A673 (cell line): ENCODE measurements around the gene CABP4. TPM values are rescaled to one million over a fixed set of nuclear protein-coding genes. Genes with fewer than 3 reads are reported as not detected.

Source experiments
- BruUV-seq: library from RNA; stranded (reverse); fragments of 400-500 nt; replicated peaks from 2 replicates; lab custom pipeline; 2021; lab: Mats Ljungman, UMichigan
- CTCF ChIA-PET: fragments of 300-600 bp; sonication (Branson Sonifier 250); formaldehyde crosslinking; loops from one replicate; lab custom pipeline; 2022; ENCODE audit warnings: antibody characterized with exemption; lab: Charles Lee
- POLR2A ChIA-PET: fragments of 300-600 bp; sonication (Branson Sonifier 250); formaldehyde crosslinking; loops from one replicate; lab custom pipeline; 2022; ENCODE audit warnings: antibody characterized with exemption; ENCODE audit not compliant: low non-redundant PET; lab: Charles Lee
- DNase-seq: peaks from one replicate; pipeline ENCODE4 v3.0.0-alpha.2; 2015; ENCODE audit warnings: low spot score
- H3K27ac ChIP-seq: fragments of 200-600 bp; sonication (generic); 2 replicates; pipeline ENCODE4 v1.5.1; 2016; ENCODE audit warnings: mixed run types, low read depth, mild to moderate bottlenecking, mixed read lengths, antibody characterized with exemption, low read length; ENCODE audit not compliant: poor library complexity, severe bottlenecking
- H3K27me3 ChIP-seq: fragments of 200-600 bp; sonication (generic); replicated peaks from 2 replicates; pipeline ENCODE4 v1.6.1; 2017; ENCODE audit warnings: mixed run types, low read depth, mild to moderate bottlenecking, mixed read lengths, antibody characterized with exemption, low read length; ENCODE audit not compliant: insufficient read depth, poor library complexity
- H3K36me3 ChIP-seq: fragments of 200-600 bp; sonication (generic); 2 replicates; pipeline ENCODE4 v1.6.1; 2016; ENCODE audit warnings: mixed run types, mild to moderate bottlenecking, mixed read lengths, antibody characterized with exemption, low read length; ENCODE audit not compliant: insufficient read depth, poor library complexity, severe bottlenecking
- H3K4me1 ChIP-seq: fragments of 200-600 bp; sonication (generic); 2 replicates; pipeline ENCODE4 v1.6.1; 2017; ENCODE audit warnings: mixed run types, mild to moderate bottlenecking, mixed read lengths, antibody characterized with exemption, low read length; ENCODE audit not compliant: insufficient read depth, poor library complexity, severe bottlenecking
- H3K4me3 ChIP-seq: fragments of 200-600 bp; sonication (generic); 2 replicates; pipeline ENCODE4 v1.5.1; 2016; ENCODE audit warnings: low read depth, mixed run types, mild to moderate bottlenecking, mixed read lengths, low read length; ENCODE audit not compliant: poor library complexity, severe bottlenecking
- H3K9me3 ChIP-seq: fragments of 200-600 bp; sonication (generic); 2 replicates; pipeline ENCODE4 v1.6.1; 2016; ENCODE audit warnings: mixed run types, low read depth, mild to moderate bottlenecking, mixed read lengths, antibody characterized with exemption, low read length; ENCODE audit not compliant: poor library complexity, severe bottlenecking
- CTCF ChIP-seq: fragments of 300-800, 200-600 bp; sonication (generic); conservative IDR thresholded peaks from 2 replicates; pipeline ENCODE4 v1.5.1; 2017; ENCODE audit warnings: low read depth, mild to moderate bottlenecking, antibody characterized with exemption, low read length, moderate library complexity, mixed read lengths
- EZH2 ChIP-seq: fragments of 200-600 bp; sonication (generic); IDR thresholded peaks from 2 replicates; pipeline ENCODE4 v1.6.1; 2017; ENCODE audit warnings: borderline replicate concordance, low read depth, mild to moderate bottlenecking, mixed read lengths, antibody characterized with exemption, low read length; ENCODE audit not compliant: poor library complexity, severe bottlenecking
- intact Hi-C: fragments of 100-400 bp; cut with micrococcal nuclease; formaldehyde crosslinking; loops from one replicate; pipeline ENCODE4 v1.10.0; 2022; ENCODE audit not compliant: unreplicated experiment
- total RNA-seq: library from RNA; stranded (reverse); gene quantifications from 2 replicates; pipeline ENCODE4 v1.2.3, GENCODE V29; 2021

The CABP4 gene
- total RNA-seq, 1 experiment from 2014 or later: not detected

- no TSS peak for BruUV-seq
- Histone ChIP-seq H3K9me3 (no peaks in the 10 kb centered on the region), H3K27me3 (no peaks in the 10 kb centered on the region), H3K36me3 (peaks cover 18% of the 10 kb centered on the region), H3K27ac (no peak overlapping the region), H3K4me1 (peaks cover 5% of the 10 kb centered on the region), H3K4me3 (no peak overlapping the region)
- DNase-seq: no peak
- ChIA-PET POLR2A (interaction anchor here (0.6 kb wide), 1 partner anchor 20 kb away, joined by 7 read pairs; no protein-coding TSS in a partner anchor), CTCF (interaction anchor here (0.6 kb wide), 1 partner anchor 142 kb away, joined by 7 read pairs; the partner anchor contains the start of gene GSTP1)
- TF ChIP-seq EZH2 (no peak), CTCF (no peak)
- intact Hi-C loops: no loop called here
These were observed 14.0 kb upstream of the CABP4 start for GRCh38 chr11:67441098-67441563.

GRCh38 chr11:67441731-67442351 is 13.3 kb upstream of the CABP4 start:
- no peak for TF ChIP-seq EZH2
- TF ChIP-seq CTCF: no peak
- Histone ChIP-seq H3K27ac (no peak overlapping the region), H3K9me3 (no peaks in the 10 kb centered on the region), H3K36me3 (peaks cover 18% of the 10 kb centered on the region), H3K4me3 (peak overlapping the region; percentile 80), H3K27me3 (no peaks in the 10 kb centered on the region), H3K4me1 (peaks cover 5% of the 10 kb centered on the region)
- TSS peak; percentile 55 for BruUV-seq
- POLR2A ChIA-PET: no interaction called here
- intact Hi-C loops: no loop called here
- CTCF ChIA-PET: interaction anchor here (0.6 kb wide), 1 partner anchor 142 kb away, joined by 7 read pairs; the partner anchor contains the start of gene GSTP1
- DNase-seq: no peak

GRCh38 chr11:67442504-67443404 is 12.4 kb upstream of the CABP4 start:
- no peak for TF ChIP-seq EZH2
- TF ChIP-seq CTCF: no peak
- Histone ChIP-seq H3K27me3 (no peaks in the 10 kb centered on the region), H3K4me3 (peak overlapping the region; percentile 80), H3K27ac (peak overlapping the region; percentile 86), H3K36me3 (peaks cover 13% of the 10 kb centered on the region), H3K9me3 (no peaks in the 10 kb centered on the region), H3K4me1 (peaks cover 5% of the 10 kb centered on the region)
- BruUV-seq: no TSS peak
- intact Hi-C loops: no loop called here
- peak; percentile 33 for DNase-seq
- POLR2A ChIA-PET: no interaction called here
- CTCF ChIA-PET: interaction anchor here (0.6 kb wide), 3 partner anchors 41 to 390 kb away, joined by 3 read pairs; partner anchors contain the start of gene PPP1CA
